ENCODE measurements around the gene YPEL2. TPM values are rescaled to one million over a fixed set of nuclear protein-coding genes. Genes with fewer than 3 reads are reported as not detected.
A peak's percentile ranks its signal among the peaks of the same experiment; 100 is the strongest.

YPEL2 gene
- total RNA-seq, 1 donor from 2014 or later: 18.9 TPM

DNA sequence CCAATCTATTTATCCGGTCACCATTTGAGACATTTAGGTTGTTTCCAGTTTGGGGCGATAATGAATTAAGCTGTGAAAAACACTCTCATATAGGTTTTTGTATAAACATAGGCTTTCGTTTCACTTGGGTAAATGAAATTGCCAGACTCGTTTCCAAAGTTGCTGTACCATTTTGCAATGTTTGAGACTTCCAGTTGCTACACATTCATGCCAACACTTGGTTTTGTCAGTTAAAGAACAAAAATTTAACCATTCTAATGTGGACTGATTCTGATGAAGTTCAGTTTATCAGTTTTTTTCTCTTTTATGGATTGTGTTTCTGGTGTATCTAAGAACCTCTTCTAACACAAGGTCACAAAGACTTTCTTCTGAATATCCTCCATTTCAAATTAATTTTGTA lies 52.4 kb downstream of the YPEL2 start:
- Mint-ChIP-seq H3K27me3 (ENCODE audit: unreplicated experiment) (no peaks in the 10 kb centered on the region), H3K4me3 (ENCODE audit: unreplicated experiment) (no peak overlapping the region)

GRCh38 chr17:59387351-59388068 lies 56.1 kb downstream of the YPEL2 start:
- no peaks in the 10 kb centered on the region for H3K9me3 Mint-ChIP-seq (ENCODE audit: unreplicated experiment)
- H3K4me3 Mint-ChIP-seq (ENCODE audit: unreplicated experiment): no peak overlapping the region
- H3K27ac Mint-ChIP-seq (ENCODE audit: unreplicated experiment): peak overlapping the region; percentile 43
- no peak for DNase-seq (ENCODE audit: extremely low spot score, unreplicated experiment)
- TF ChIP-seq CTCF (IDR thresholded peaks at IDR 0.05): no peak
- H3K4me1 Mint-ChIP-seq (ENCODE audit: unreplicated experiment): peaks cover 18% of the 10 kb centered on the region
- H3K36me3 Mint-ChIP-seq (ENCODE audit: unreplicated experiment): peaks cover 24% of the 10 kb centered on the region
- no peaks in the 10 kb centered on the region for H3K27me3 Mint-ChIP-seq (ENCODE audit: unreplicated experiment)

More for the DNA sequence above, 52.4 kb downstream of the YPEL2 start:
- no peak for DNase-seq (ENCODE audit: extremely low spot score, unreplicated experiment)
- Mint-ChIP-seq H3K4me1 (ENCODE audit: unreplicated experiment) (peaks cover 42% of the 10 kb centered on the region), H3K27ac (ENCODE audit: unreplicated experiment) (no peak overlapping the region), H3K36me3 (ENCODE audit: unreplicated experiment) (peaks cover 12% of the 10 kb centered on the region), H3K9me3 (ENCODE audit: unreplicated experiment) (no peaks in the 10 kb centered on the region)
- no peak for TF ChIP-seq CTCF (IDR thresholded peaks at IDR 0.05)

DNA sequence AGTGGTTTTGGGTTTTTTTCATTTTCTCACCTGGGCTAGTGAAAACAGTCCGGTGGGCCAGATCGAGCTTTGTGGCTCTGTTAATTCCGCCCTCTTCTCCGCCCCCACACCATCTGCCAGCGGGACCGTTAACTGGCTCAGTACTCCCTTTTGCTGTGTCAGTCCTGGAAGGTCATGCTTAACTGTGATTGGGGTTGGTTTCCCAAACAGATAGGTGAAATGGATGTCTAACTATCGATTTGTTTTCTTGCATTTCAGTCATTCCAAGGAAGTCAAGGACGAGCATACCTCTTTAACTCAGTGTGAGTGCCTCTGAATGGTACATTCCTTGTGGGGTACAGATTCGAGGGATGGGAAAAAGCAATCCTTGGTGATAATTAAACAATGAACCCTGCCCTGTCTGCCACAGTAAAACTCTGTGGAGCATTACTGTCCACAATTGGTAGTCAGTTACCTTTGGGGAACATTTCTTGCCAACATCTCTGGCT lies 56.7 kb downstream of the YPEL2 start:
- H3K4me3 Mint-ChIP-seq (ENCODE audit: unreplicated experiment): no peak overlapping the region
- no peak for DNase-seq (ENCODE audit: extremely low spot score, unreplicated experiment)
- H3K4me1 Mint-ChIP-seq (ENCODE audit: unreplicated experiment): peaks cover 18% of the 10 kb centered on the region
- H3K27me3 Mint-ChIP-seq (ENCODE audit: unreplicated experiment): no peaks in the 10 kb centered on the region
- TF ChIP-seq CTCF (IDR thresholded peaks at IDR 0.05): no peak
- no peaks in the 10 kb centered on the region for H3K9me3 Mint-ChIP-seq (ENCODE audit: unreplicated experiment)
- H3K27ac Mint-ChIP-seq (ENCODE audit: unreplicated experiment): peak overlapping the region; percentile 43
- peaks cover 29% of the 10 kb centered on the region for H3K36me3 Mint-ChIP-seq (ENCODE audit: unreplicated experiment)

GRCh38 chr17:59389066-59389465 lies 57.6 kb downstream of the YPEL2 start:
- H3K9me3 Mint-ChIP-seq (ENCODE audit: unreplicated experiment): no peaks in the 10 kb centered on the region
- no peak overlapping the region for H3K27ac Mint-ChIP-seq (ENCODE audit: unreplicated experiment)
- peaks cover 18% of the 10 kb centered on the region for H3K4me1 Mint-ChIP-seq (ENCODE audit: unreplicated experiment)
- DNase-seq (ENCODE audit: extremely low spot score, unreplicated experiment): no peak
- H3K27me3 Mint-ChIP-seq (ENCODE audit: unreplicated experiment): no peaks in the 10 kb centered on the region
- no peak for TF ChIP-seq CTCF (IDR thresholded peaks at IDR 0.05)
- peaks cover 29% of the 10 kb centered on the region for H3K36me3 Mint-ChIP-seq (ENCODE audit: unreplicated experiment)
- H3K4me3 Mint-ChIP-seq (ENCODE audit: unreplicated experiment): no peak overlapping the region

DNA sequence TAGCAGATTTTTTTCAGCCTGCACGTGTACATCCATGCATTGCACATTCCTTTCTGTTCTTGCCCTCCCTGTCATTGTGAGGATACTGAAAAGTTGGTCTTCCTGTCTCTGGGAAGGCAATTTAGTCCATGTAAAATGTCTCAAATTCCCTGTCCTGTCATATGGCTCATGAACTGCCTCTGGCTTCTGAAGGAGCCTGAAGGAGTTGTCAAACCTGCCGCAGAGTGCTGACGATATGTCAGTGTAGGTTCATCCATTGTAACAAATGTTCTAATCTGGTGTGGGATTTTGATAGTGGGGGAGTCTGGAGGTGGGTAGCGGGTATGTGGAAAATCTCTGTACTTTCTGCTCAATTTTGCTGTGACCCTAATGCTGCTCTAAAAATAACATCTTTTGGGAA lies 59.6 kb downstream of the YPEL2 start:
- Mint-ChIP-seq H3K36me3 (ENCODE audit: unreplicated experiment) (peaks cover 31% of the 10 kb centered on the region), H3K27ac (ENCODE audit: unreplicated experiment) (peak overlapping the region; percentile 23), H3K4me3 (ENCODE audit: unreplicated experiment) (no peak overlapping the region), H3K4me1 (ENCODE audit: unreplicated experiment) (peaks cover 18% of the 10 kb centered on the region), H3K9me3 (ENCODE audit: unreplicated experiment) (no peaks in the 10 kb centered on the region), H3K27me3 (ENCODE audit: unreplicated experiment) (no peaks in the 10 kb centered on the region)
- DNase-seq (ENCODE audit: extremely low spot score, unreplicated experiment): no peak
- TF ChIP-seq CTCF (IDR thresholded peaks at IDR 0.05): no peak
